GM12872 (cell line): ENCODE results near the gene ACBD3.

Source experiments
- CTCF ChIP-seq: IDR thresholded peaks from 3 replicates; pipeline ENCODE4 v1.5.1; 2011; ENCODE audit warnings: low read depth, mild to moderate bottlenecking, low read length, moderate library complexity; ENCODE audit not compliant: insufficient read depth

Gene ACBD3

GRCh38 chr1:226123591-226124471 lies 62.7 kb downstream of the ACBD3 start:
- TF ChIP-seq CTCF, result no peak

- no peak for TF ChIP-seq CTCF
Observed at GRCh38 chr1:226123212-226123560, 63.4 kb downstream of the ACBD3 start.

GRCh38 chr1:226121587-226122400 lies 64.7 kb downstream of the ACBD3 start:
- TF ChIP-seq CTCF, result peak; percentile 74

- no peak for TF ChIP-seq CTCF
Observed at GRCh38 chr1:226121049-226121586, 65.4 kb downstream of the ACBD3 start.

- no peak for TF ChIP-seq CTCF
Observed at GRCh38 chr1:226120398-226120797, 66.1 kb downstream of the ACBD3 start.

- no peak for TF ChIP-seq CTCF
Observed at GRCh38 chr1:226119169-226119568, 67.4 kb downstream of the ACBD3 start.

- TF ChIP-seq CTCF, result no peak
Observed at GRCh38 chr1:226118357-226118756, 68.2 kb downstream of the ACBD3 start.
